Hippocampal formation (tissue), 2 donors: ENCODE measurements around the gene GSTM4.
A peak's percentile ranks its signal among the peaks of the same experiment; 100 is the strongest.

Source experiments
- DNase-seq, 2 donors: peaks; one replicate each; lab custom pipeline; 2025; lab: John Stamatoyannopoulos, UW

Gene GSTM4

DNA sequence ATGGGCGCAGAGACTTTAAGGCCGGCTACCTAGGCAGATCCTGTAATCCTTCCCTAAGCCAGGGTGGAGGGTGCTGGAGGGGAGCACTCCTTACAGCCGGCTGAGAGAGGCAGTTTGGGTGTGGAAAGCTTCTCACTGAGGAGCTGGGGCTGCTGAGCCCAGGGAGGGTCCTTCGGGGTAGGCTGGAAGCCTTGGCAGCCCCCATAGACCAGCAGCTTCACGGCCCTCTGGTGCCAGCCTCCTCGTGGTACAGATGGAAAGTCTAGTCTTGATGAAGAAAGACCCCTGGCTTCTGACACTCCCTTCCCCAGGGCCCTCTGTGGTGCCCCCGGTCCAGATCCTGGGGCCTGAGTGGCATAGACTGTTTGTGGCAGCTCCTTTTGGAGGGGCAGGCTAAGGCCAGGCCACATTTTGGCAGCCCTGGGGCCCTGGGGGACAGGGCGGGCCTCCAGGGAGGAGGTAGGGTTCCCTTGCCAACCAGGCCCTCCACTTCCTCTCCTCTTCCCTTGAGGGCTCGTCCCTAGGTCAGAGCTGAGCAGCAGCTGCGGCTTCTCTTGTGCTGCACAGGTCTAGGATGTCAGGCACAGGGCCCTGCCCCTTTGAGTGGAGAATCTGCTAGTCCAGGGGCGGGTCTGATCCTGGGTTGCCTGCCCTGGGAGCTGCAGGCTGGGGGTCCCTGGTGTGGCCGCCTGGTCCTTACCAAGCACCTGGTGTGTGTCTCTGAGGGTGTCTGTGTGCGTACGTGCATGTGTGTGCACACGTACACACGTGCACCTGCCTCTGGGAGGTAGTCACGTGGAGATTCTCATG is 31.5 kb upstream of the GSTM4 start:
- DNase-seq, result no peak

DNA sequence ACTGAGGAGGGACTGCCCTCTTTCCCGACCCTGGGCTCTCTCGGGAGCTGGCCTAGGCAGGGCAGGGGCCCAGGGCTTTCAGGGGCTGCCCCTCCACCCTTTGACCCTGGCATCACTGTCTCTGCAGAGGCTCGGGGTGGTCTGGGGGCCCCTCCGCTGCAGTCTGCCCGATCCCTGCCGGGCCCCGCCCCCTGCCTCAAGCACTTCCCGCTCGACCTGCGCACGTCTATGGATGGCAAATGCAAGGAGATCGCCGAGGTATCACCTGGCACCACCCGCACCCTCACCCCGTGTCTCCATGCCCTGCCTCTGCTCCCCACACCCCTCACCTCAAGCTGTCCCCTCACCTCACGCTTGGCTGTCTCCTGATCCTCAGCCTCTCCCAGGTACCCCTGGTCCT is 30.7 kb upstream of the GSTM4 start:
- no peak for DNase-seq

DNA sequence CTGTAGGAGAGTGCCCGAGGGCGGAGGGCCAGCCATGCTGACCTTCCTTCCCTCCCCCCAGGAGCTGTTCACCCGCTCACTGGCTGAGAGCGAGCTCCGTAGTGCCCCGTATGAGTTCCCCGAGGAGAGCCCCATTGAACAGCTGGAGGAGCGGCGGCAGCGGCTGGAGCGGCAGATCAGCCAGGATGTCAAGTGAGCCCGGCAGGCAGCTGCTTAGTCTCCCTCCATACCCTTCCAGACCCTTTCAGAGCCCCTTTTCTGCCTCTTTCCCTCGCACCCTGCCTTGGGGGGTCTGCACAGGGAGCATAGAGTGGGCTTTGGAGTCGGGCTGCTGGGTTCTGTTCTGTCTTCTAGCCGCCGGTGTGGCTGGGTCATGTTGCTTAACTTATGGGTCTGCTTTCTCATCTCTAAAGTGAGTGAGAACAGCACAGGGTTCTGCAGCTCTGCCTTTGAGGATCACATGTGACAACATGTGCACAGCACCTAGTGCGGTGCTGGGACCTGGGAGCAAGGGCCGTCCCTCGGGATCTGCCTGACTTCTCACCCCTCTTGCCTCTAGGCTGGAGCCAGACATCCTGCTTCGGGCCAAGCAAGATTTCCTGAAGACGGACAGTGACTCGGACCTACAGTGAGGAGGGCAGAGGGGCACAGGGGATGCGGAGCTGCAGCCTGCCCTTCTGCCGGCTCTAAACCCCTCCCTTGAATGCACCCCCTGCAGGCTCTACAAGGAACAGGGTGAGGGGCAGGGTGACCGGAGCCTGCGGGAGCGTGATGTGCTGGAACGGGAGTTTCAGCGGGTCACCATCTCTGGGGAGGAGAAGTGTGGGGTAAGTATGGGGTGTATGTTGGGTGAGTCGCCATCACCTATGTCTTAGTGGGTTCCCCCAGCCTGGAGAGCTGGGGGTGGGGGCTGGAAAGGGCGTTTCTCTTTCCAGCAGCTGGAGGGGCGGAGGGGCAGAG is 30.0 kb upstream of the GSTM4 start:
- DNase-seq, result no peak

DNA sequence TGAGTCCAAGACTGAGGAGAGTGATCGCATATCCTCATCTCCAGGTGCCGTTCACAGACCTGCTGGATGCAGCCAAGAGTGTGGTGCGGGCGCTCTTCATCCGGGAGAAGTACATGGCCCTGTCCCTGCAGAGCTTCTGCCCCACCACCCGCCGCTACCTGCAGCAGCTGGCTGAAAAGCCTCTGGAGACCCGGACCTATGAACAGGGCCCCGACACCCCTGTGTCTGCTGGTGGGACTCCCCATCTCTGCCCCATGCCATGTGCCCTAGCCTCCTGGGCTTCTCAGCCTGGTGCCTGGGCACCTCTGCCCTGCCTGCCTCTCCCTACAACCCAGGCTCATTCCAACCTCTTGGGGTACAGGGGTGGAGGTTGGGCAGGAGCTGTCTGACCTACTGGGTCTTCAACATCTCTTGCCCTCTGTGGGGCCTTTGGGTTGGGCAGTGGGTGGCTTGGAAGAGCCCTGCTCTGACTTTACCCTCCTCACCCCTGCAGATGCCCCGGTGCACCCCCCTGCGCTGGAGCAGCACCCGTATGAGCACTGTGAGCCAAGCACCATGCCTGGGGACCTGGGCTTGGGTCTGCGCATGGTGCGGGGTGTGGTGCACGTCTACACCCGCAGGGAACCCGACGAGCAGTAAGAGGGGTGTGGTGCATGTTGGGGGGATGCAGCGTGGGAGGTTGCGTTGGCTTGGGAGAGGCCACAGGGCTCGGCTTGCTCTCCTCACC is 29.1 kb upstream of the GSTM4 start:
- no peak for DNase-seq

DNA sequence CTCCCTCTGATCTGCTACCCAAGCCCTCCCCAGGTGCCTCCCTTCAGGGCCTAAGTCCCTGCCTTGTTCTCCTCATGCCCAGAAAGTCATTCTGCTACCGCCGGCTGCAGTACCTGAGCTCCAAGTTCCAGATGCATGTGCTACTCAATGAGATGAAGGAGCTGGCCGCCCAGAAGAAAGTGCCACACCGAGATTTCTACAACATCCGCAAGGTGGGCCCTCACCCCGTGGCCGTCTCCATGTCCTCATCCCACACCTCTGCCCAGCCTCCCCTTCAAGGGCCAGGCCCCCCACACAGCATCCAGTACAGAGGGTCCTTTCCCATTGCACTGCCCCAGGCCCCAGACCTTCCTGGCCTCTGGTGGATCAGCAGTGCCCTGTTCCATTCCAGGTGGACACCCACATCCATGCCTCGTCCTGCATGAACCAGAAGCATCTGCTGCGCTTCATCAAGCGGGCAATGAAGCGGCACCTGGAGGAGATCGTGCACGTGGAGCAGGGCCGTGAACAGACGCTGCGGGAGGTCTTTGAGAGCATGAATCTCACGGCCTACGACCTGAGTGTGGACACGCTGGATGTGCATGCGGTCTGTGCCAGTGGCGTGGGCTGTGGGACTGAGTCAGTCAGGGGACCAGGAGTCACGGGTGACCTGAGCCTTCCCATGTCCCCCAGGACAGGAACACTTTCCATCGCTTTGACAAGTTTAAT is 28.1 kb upstream of the GSTM4 start:
- DNase-seq, result no peak

DNA sequence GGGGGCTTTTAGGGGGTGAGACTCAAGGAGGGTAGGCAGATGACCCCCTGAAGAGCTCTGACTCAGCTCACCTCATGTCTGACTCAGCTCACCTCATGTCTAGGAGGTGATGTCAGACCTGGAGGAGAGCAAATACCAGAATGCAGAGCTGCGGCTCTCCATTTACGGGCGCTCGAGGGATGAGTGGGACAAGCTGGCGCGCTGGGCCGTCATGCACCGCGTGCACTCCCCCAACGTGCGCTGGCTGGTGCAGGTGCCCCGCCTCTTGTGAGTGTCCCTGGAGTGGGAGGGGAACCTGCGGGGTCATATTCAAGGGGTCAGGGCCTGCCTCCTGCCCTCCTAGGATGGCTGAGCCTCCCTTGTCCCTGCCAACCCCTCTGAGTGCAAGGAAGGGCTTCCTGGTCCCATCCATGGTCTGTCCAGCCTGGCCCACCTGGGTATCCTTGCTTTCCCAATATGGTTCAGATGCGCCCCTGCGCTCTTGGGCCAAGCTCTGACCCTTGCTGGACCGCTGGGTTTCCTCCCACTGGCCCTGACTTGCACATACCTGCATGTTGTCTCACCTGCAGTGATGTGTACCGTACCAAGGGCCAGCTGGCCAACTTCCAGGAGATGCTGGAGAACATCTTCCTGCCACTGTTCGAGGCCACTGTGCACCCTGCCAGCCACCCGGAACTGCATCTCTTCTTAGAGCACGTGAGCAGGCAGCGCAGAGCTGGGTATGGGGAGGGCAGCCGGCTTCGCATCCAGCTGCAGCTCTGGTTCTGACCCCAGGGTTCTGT is 27.2 kb upstream of the GSTM4 start:
- DNase-seq, result no peak

DNA sequence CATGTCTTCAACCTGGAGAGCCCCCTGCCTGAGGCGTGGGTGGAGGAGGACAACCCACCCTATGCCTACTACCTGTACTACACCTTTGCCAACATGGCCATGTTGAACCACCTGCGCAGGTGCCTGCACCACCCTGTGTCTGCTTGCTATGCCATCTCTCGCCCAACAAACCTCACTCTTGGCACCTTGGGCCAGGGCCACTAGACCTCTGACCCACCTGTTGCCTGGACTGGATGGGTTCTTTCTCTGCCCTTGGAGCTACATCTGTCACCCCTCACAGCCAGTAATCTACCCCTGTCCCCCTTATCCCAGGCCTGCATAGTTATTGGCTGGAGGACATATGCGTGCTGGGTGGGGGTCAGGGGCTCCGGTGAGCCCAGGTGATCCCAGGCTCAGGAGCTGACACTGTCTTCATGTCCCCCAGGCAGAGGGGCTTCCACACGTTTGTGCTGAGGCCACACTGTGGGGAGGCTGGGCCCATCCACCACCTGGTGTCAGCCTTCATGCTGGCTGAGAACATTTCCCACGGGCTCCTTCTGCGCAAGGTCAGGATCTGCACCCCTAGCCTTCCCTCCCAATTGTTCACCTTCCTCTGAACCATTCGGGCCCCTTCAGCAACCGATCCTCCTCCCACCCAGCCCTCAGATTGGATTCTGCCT is 26.4 kb upstream of the GSTM4 start:
- no peak for DNase-seq

DNA sequence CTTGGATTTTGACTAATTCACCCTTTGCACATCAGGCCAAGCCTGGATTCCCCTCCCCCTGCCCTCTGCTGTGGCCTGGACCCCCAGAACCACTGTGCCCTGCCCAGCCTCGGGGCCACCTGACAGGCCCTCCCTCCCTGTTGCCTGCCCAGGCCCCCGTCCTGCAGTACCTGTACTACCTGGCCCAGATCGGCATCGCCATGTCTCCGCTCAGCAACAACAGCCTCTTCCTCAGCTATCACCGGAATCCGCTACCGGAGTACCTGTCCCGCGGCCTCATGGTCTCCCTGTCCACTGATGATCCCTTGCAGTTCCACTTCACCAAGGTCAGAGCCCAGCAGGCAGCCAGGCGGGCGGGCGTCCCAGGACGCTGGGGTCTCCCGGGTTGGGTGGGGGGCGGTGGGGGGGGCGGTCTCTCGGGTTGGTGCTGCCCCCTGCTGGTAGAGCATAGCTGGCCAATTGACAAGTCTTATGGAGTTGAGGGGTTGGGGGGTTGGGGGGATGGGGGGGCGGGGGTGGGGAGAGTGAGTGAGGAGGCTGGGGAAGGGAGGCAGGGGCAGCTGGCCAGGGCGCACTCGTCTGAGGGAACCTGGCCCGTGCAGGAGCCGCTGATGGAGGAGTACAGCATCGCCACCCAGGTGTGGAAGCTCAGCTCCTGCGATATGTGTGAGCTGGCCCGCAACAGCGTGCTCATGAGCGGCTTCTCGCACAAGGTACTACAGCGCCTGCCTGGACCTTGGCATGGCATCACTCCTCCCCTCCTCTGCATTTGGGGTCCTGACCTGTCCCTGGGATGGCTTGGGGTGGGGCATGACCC is 25.6 kb upstream of the GSTM4 start:
- no peak for DNase-seq

DNA sequence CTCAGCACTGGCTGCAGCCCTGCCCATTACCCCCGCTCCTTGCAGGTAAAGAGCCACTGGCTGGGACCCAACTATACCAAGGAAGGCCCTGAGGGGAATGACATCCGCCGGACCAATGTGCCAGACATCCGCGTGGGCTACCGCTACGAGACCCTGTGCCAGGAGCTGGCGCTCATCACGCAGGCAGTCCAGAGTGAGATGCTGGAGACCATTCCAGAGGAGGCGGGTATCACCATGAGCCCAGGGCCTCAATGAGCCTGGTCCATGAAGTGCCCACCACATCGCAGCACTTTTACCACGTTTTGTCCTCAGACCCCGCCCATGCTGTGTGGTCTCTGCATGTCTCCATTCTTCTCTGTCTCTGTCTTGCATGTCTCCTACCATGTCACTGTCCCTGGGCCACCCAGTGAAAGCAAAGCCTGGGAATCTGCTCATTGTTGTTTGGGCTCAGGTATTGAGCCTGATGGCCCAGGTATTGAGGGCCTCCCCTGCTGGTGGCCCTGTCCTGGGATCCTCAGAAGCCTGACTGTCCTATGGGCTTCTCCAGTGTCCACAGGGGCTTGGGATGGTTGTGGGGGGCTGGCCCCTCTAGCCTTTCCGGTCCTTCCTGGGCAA is 24.9 kb upstream of the GSTM4 start:
- no peak for DNase-seq

DNA sequence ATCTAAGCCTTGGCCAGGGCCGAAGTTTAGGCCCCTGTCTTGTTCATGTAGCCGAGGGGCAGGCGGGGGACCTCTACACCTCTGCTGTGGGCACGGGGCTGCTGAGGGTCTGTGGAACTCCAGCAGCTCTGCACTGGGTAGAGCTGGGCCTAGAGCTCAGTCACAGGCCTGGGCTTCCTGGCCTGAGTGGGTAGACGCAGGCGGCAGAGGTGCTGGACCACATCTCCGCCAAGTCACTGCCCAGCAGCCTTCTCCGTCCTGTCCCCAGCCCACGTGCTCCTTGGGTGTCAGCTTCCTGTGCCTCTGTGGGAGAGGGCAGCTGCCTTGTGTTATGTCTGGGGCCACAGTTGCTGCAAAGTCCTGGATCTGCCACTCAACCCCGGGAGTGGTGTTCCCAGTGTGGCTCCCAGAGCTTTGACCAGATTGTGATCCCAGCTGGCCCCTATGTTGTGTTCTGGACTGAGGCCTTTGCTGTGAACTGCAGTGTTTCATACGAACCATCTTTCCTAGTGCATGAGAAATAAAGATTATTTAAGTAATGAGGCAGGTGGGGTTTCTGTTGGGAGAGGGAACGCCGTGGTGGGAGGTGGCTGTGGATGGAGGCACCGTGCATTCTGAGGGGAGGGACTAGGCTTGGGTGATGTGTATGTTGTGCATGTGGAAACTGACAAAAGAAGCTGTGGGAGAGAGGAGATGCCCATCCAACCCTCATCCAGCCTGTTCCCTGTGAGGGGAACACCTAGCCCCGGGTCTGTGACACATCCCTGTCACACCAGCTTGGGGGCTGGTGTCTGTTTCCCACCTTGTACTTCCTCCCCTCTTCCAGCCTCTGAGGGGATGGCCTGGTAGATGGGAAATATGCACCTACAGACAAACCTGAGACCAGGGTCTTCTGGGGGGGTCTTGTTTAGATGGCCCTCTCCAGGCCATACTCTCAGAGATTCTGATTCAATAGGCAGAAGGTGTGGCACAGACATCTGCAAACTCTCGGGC is 24.1 kb upstream of the GSTM4 start:
- DNase-seq, result no peak

DNA sequence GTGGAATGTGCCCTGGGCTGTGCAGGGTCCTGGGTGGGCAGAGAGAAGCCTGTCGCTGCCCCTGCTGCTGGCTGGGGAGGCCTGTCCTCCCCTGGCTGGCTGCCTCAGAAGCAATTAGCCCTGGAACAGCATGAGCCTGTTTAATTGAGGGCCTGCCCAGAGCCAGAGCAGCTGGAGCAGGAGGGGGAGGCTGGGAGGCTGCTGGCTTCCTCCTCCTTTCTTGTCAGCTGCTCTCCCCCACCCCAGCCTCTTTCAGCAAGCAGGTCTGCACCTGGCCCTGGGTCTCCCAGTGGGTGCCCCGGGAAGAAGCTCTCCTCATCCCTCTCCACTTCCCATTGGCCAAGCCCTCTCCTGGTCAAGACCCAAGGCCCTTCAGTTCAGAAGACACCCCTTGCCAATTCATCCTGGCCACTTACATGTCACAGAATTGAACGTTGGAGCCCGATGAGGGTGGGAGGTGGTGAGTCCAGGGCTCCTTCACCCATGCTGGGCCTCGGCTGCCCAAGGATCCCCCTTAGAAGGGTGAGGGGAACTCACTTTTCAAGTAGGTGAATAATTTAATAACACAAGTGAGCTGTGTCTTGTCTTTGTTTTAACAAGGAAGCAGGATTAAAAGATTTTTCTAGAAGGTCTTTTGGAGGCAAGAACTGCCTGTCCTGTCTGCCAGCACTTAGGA is 23.1 kb upstream of the GSTM4 start:
- DNase-seq, result peak; percentile 44 to 57

DNA sequence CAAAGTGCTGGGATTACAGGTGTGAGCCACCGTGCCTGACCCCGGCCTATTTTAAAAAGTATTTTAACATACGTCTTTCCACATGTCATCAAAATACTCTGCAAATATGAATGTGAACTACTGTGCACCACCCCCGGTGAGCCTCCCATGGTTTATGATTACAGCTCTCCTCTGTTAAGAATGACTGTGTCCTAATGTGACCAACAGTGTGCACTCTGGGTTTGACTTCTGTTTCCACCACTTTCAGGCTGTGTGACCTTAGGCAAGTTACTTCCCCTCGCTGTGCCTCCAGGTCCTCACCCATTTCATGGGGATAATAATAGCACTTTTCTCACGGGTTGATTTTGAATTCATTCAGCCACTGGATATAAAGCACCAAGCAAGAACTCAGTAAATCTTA is 21.6 kb upstream of the GSTM4 start:
- no peak for DNase-seq

DNA sequence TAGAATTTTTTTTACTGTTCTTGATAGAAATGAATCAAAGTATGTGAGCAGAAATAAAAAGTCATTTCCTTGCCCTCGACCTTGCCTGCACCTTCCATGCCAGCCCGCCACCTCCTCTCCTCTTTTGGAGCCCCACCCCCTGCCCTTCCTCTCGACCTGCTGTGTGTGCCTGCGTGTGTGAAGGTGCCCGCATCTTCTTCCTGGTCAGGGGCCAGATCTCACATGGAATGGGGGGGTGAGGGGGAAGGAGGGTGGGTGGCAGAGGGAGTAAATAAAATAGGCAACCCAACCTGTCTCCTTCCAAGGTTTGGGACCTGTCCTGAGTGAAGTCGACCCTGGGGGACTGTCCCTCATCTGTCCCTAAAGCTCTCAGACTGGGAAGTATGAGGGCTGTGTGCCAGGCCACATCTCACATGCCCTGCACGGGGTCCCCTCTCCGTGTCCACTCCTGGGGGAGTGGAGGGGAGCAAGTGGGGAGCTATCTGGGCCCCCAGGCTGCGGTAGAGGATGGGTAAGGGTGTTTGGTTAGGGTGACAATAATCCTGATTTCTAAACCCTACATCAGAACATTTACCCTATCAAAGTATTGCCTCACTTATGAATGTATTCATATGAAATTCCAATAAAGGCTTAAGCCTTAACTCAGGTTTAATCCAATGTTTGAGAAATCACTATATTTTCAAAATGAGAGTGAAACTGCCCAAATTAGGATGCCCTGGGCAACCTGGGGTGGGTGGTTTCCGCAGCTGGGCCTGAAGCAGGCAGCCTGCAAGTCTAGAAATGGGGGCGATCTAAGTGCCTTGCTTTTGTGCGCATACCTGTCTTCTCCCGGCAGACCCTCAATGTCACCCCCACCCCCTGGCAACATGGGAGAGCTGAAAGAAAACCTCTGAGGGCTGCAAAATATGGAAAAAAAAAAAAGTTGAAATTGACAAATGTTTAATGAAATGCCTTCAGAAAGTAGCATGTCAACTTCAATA is 20.8 kb upstream of the GSTM4 start:
- DNase-seq, result no peak

DNA sequence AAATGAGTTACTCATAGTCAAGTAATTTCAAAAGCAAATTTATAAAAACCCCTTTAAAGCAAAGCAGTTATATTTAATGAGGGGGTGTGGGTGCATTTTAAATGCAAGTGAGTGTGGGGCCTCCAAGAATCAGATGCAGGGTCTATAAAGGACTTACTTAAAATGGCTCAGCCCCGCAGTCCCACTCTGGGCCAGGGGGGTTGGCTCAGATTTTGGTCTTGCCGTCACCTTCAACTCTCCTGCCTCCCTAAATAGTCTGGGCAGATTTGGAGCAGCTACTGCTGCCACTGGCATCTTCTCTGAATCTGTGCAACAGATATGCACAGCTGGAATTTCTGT is 20.1 kb upstream of the GSTM4 start:
- DNase-seq, result no peak

DNA sequence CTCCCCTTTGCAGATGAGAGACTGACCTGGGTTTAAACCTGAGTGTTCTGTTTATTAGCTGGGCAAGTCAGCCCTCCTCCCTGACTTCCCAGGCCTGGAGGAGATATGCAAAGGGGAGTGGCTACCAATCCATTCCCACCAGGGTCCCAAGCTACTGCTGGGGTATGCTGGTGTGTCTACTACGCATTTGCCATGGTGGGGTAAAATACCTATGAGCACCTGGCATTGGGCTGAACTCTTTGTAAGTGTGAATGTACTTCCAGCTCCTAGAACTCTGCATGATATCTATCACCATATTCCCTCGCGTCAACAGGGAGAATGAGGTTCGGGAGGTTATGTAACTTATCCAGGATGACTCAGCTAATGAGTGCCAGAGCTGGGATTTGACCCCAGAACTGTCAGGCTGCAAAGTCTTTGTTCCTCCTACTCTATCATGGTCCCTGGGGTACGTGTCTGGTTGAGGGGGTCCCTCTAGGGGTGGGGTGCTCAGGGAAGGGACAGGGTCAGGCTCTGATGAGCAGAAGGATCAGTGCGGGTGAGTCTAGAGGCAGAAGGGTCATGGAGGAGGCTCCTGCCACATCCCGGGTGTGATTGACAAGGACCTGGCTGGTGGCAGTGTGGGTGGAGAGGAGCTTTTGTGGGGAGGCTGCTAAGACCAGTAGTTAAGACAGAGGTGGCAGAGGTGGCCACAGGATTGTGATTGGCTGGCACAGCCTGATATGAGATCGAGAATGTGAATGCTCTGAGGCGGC is 19.5 kb upstream of the GSTM4 start:
- DNase-seq, result no peak
